ENCODE data around the gene AKAIN1. TPM values are rescaled to one million over a fixed set of nuclear protein-coding genes. Genes with fewer than 3 reads are reported as not detected.
A peak's percentile ranks its signal among the peaks of the same experiment; 100 is the strongest.

AKAIN1 gene
- total RNA-seq, 2 donors from 2014 or later, result not detected

DNA sequence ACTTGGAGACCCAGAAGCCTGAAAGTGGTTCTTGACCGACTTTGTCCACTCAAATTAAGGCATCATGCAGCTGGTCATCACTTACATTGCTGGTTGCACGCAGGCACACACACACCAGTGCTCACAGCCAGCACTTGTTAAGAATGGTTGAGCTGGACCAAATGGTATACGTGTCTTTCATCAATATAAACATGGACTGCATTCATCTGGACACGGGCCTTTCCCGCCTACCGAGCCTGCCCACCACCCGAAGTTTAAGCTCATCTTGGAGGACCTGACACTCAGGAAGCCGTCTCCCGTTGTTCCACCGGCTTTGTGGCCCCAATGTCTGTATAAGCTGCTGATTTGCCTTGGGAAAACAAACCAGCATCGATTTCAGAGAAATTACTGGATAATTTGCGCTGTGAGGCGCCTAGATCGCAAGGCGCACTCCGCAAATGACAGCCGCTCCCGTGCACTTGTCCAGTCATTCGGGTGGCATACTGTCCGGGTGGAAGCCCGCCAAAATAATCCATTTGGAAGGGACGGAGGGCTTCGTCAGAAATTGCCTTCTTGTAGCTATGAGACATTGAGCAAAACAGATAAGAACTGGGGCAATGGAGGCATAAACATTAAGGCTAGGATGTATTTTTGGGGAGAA is 40.1 kb upstream of the AKAIN1 start:
- Histone ChIP-seq H3K27ac (peak overlapping the region; percentile 98 to 99), H3K36me3 (no peaks in the 10 kb centered on the region), H3K9me3 (no peaks in the 10 kb centered on the region), H3K4me3 (peak overlapping the region; percentile 73 to 74), H3K27me3 (replicated peaks; ENCODE audit: insufficient read depth) (no peaks in the 10 kb centered on the region), H3K4me1 (replicated peaks) (peaks cover 5% of the 10 kb centered on the region)
- no peak for TF ChIP-seq POLR2A (IDR thresholded peaks at IDR 0.05)
- TF ChIP-seq POLR2AphosphoS5 (IDR thresholded peaks at IDR 0.05), result no peak
- TF ChIP-seq, protein P1, sequence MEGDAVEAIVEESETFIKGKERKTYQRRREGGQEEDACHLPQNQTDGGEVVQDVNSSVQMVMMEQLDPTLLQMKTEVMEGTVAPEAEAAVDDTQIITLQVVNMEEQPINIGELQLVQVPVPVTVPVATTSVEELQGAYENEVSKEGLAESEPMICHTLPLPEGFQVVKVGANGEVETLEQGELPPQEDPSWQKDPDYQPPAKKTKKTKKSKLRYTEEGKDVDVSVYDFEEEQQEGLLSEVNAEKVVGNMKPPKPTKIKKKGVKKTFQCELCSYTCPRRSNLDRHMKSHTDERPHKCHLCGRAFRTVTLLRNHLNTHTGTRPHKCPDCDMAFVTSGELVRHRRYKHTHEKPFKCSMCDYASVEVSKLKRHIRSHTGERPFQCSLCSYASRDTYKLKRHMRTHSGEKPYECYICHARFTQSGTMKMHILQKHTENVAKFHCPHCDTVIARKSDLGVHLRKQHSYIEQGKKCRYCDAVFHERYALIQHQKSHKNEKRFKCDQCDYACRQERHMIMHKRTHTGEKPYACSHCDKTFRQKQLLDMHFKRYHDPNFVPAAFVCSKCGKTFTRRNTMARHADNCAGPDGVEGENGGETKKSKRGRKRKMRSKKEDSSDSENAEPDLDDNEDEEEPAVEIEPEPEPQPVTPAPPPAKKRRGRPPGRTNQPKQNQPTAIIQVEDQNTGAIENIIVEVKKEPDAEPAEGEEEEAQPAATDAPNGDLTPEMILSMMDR (IDR thresholded peaks at IDR 0.05), result no peak
- intact Hi-C loops (cut with DNase I), result loop anchor here (2.0 kb wide), 1 partner anchor 60 kb away; no protein-coding TSS in a partner anchor
- DNase-seq (ENCODE audit: low spot score), result no peak
- 2% methylated on average over 23 of the region's 23 CpGs for WGBS

DNA sequence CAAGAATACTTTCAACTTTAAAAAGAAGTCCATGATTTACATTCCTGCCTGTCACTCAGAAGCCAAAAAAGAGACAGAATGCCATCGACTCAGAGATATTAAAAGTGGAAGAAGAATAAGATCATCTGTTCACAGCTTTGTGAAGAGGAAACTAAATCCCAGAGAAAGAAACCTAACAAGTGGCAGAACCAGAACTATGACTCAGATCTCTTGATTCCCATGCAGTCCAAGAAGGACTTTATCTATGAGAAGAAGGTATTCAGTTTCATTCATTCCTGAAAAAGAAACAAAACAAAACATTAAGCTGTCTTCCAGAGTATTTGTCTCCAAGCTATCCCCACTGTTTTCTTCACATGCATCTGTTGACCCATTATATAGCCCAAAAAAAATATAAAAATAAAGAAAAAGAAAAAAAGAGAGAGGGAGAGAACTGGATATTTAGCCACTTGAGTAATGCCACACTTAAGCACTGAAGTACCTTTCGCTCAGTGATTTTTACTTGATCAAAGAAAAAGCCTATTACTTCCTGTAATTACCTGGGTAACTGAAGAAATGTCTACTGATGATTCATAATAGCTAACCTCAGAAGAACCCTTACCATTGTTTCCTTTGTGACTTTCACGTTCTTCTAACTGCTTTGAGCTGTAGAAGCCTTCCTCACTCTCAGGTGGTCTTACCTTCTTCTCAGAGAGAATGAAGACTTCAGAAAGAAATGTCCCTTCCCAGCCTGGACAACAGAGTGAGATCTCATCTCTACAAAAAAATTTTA is 17.7 kb upstream of the AKAIN1 start:
- TF ChIP-seq, protein P1 (IDR thresholded peaks at IDR 0.05), result no peak
- TF ChIP-seq POLR2A (IDR thresholded peaks at IDR 0.05), result no peak
- no peak for TF ChIP-seq POLR2AphosphoS5 (IDR thresholded peaks at IDR 0.05)
- H3K4me1 ChIP-seq (replicated peaks), result no peaks in the 10 kb centered on the region
- DNase-seq (ENCODE audit: low spot score), result no peak
- no peaks in the 10 kb centered on the region for H3K36me3 ChIP-seq
- intact Hi-C loops (cut with DNase I), result no loop called here
- 71% methylated on average over 3 of the region's 3 CpGs for WGBS
- no peak overlapping the region for H3K27ac ChIP-seq
- no peaks in the 10 kb centered on the region for H3K9me3 ChIP-seq
- H3K4me3 ChIP-seq, result no peak overlapping the region
- H3K27me3 ChIP-seq (replicated peaks; ENCODE audit: insufficient read depth), result no peaks in the 10 kb centered on the region

DNA sequence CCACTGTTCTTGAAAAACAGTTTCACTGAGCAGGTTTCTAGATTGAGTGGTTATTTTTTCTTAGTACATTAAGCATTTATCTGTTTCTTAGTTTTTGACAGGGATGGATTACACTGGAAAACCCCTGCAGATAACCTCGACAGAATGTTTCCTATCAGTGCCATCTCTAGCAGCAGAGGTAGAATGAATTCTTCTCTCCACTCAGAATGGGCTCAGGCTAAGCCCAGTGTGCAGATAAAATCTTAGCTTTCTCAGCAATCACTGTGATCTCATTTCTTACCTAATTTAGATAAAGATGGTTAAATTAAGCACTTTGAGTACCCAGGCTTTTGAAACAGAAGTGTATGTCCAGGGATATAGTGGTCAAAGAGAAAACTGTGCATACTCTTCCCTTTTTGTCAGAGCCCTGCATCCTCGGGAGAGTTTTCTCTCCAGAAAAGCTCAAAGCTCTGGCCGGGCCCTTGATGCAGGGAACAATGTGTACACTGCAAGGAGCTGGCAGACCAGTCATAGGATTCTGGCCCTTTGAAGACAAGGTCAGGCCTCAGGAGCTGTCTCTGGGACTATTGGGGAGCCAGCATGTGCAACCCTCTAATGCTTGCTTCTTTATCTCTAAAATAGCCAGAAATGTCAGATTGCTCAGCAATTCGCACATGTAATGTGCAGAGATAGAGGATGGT is 10.6 kb upstream of the AKAIN1 start:
- WGBS, result 41% methylated on average over 4 of the region's 4 CpGs

DNA sequence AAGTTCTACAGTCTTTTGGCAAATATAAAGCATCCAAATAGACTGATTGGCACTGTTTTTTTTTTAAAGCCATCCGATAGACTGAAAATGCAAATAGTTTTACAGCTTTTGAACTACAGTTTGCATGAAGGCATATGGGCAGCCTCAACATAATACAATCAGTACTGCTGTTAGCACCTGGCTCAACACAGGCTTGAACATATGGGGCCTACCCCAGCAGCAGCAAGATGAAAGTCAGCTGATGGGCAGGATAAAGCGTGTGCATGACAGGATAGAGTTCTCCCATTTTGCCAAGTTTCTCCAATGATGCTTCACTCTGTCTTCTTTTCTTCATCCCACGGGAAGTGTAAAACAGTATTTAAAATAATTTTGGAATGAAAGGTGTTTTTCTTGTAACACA is 1.3 kb upstream of the AKAIN1 start:
- whole genome bisulfite sequencing, result 90% methylated on average over 3 of the region's 3 CpGs
- H3K4me3 ChIP-seq, result no peak overlapping the region
- H3K9me3 ChIP-seq, result no peaks in the 10 kb centered on the region
- intact Hi-C loops (cut with DNase I), result no loop called here
- peaks cover 7% of the 10 kb centered on the region for H3K27me3 ChIP-seq (replicated peaks; ENCODE audit: insufficient read depth)
- TF ChIP-seq POLR2AphosphoS5 (IDR thresholded peaks at IDR 0.05), result no peak
- no peaks in the 10 kb centered on the region for H3K4me1 ChIP-seq (replicated peaks)
- H3K36me3 ChIP-seq, result no peaks in the 10 kb centered on the region
- no peak for DNase-seq (ENCODE audit: low spot score)
- no peak overlapping the region for H3K27ac ChIP-seq

More for the DNA sequence above, 10.6 kb upstream of the AKAIN1 start:
- Histone ChIP-seq H3K4me3 (no peak overlapping the region), H3K27ac (no peak overlapping the region), H3K4me1 (replicated peaks) (no peaks in the 10 kb centered on the region), H3K36me3 (no peaks in the 10 kb centered on the region), H3K27me3 (replicated peaks; ENCODE audit: insufficient read depth) (no peaks in the 10 kb centered on the region), H3K9me3 (no peaks in the 10 kb centered on the region)
- no peak for DNase-seq (ENCODE audit: low spot score)
- intact Hi-C loops (cut with DNase I), result no loop called here
- TF ChIP-seq, protein P1 (IDR thresholded peaks at IDR 0.05), result no peak
- TF ChIP-seq POLR2A (IDR thresholded peaks at IDR 0.05) (no peak), POLR2AphosphoS5 (IDR thresholded peaks at IDR 0.05) (no peak)

DNA sequence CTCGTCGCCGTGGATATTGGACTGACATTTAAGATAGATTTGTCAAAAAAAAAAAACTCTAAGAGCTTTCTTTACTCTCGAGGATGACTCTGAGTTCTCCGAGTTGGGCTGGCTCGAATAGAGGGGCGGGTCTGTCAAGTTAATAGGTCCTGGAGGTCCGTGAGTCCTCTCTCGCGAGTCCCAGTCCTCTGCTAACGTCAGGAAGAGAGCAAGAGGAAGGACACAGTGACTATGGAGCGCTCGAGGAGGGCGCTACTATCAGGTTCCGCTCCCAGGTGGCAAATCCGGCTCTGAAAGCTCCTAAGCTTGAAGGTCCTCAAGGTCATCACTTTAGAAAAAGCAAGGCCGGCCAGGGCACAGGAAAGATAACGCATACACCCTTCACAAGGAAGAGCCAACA is 404 bp upstream of the AKAIN1 start:
- intact Hi-C loops (cut with DNase I), result no loop called here

More for the DNA sequence above, 404 bp upstream of the AKAIN1 start:
- Histone ChIP-seq H3K27me3 (replicated peaks; ENCODE audit: insufficient read depth) (peaks cover 7% of the 10 kb centered on the region), H3K27ac (no peak overlapping the region), H3K36me3 (no peaks in the 10 kb centered on the region), H3K9me3 (no peaks in the 10 kb centered on the region), H3K4me3 (no peak overlapping the region), H3K4me1 (replicated peaks) (no peaks in the 10 kb centered on the region)
- TF ChIP-seq POLR2A (IDR thresholded peaks at IDR 0.05) (no peak), POLR2AphosphoS5 (IDR thresholded peaks at IDR 0.05) (no peak)
- WGBS, result 5% methylated on average over 18 of the region's 18 CpGs
- no peak for DNase-seq (ENCODE audit: low spot score)

Measured in prostate gland (tissue), 2 donors.